ENCODE results near the gene ZNF273. TPM values are rescaled to one million over a fixed set of nuclear protein-coding genes. Genes with fewer than 3 reads are reported as not detected.
"Not testable (repeated sequence)": the region's sequence is repeated elsewhere in the genome, so short reads cannot be mapped to it uniquely, and the experiment has no call there.

Gene ZNF273
- total RNA-seq, 1 donor: 5.1 TPM

GRCh38 chr7:64892116-64892515, 11.0 kb upstream of the ZNF273 start:
- Histone ChIP-seq H3K36me3 (ENCODE audit: insufficient read depth, low read length) (no peaks in the 10 kb centered on the region), H3K79me2 (ENCODE audit: insufficient read depth, low read length) (no peaks in the 10 kb centered on the region), H4K20me1 (ENCODE audit: insufficient read depth, low read length) (no peaks in the 10 kb centered on the region), H3K4me2 (ENCODE audit: insufficient read depth, low read length) (no peak overlapping the region), H3K27ac (ENCODE audit: low read depth, low read length) (no peak overlapping the region), H2AFZ (ENCODE audit: low read length) (no peak overlapping the region), H3K27me3 (ENCODE audit: insufficient read depth, low read length) (no peaks in the 10 kb centered on the region), H3K4me3 (ENCODE audit: insufficient read depth, low read length) (no peak overlapping the region), H3K4me1 (ENCODE audit: insufficient read depth, low read length) (peaks cover 10% of the 10 kb centered on the region), H3K9me3 (ENCODE audit: low read depth, low read length) (no peaks in the 10 kb centered on the region)
- no peak for DNase-seq (ENCODE audit: insufficient read length, low spot score, missing footprints)
- TF ChIP-seq, protein P1, sequence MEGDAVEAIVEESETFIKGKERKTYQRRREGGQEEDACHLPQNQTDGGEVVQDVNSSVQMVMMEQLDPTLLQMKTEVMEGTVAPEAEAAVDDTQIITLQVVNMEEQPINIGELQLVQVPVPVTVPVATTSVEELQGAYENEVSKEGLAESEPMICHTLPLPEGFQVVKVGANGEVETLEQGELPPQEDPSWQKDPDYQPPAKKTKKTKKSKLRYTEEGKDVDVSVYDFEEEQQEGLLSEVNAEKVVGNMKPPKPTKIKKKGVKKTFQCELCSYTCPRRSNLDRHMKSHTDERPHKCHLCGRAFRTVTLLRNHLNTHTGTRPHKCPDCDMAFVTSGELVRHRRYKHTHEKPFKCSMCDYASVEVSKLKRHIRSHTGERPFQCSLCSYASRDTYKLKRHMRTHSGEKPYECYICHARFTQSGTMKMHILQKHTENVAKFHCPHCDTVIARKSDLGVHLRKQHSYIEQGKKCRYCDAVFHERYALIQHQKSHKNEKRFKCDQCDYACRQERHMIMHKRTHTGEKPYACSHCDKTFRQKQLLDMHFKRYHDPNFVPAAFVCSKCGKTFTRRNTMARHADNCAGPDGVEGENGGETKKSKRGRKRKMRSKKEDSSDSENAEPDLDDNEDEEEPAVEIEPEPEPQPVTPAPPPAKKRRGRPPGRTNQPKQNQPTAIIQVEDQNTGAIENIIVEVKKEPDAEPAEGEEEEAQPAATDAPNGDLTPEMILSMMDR (IDR thresholded peaks at IDR 0.05; ENCODE audit: extremely low read depth, low read depth, low read length): no peak

GRCh38 chr7:64892666-64893309, 10.3 kb upstream of the ZNF273 start:
- TF ChIP-seq, protein P1 (IDR thresholded peaks at IDR 0.05; ENCODE audit: extremely low read depth, low read depth, low read length): no peak

DNA sequence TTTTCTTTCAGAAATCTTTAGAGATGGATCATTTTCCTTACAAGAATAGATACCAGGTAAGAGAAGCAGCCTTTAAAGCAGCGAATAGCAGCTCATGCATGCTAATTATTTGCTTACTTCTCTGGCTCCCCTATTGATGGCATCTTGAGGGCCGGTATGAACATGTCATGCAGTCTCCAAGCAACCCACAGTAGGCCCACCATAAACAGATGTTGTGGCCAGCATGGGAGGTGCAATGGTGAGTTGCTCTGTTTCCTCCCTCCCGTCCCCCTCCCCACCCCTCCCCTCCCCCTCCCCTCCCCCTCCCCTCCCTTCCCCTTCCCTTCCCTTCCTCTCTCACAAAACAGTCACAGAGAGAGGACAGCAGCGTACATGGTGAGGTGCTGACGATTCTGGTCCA, 9.7 kb upstream of the ZNF273 start:
- no peaks in the 10 kb centered on the region for H3K27me3 ChIP-seq (ENCODE audit: insufficient read depth, low read length)
- no peak overlapping the region for H2AFZ ChIP-seq (ENCODE audit: low read length)
- H3K27ac ChIP-seq (ENCODE audit: low read depth, low read length): no peak overlapping the region
- no peak overlapping the region for H3K4me2 ChIP-seq (ENCODE audit: insufficient read depth, low read length)
- H4K20me1 ChIP-seq (ENCODE audit: insufficient read depth, low read length): no peaks in the 10 kb centered on the region
- H3K4me3 ChIP-seq (ENCODE audit: insufficient read depth, low read length): no peak overlapping the region
- no peaks in the 10 kb centered on the region for H3K36me3 ChIP-seq (ENCODE audit: insufficient read depth, low read length)
- H3K79me2 ChIP-seq (ENCODE audit: insufficient read depth, low read length): no peaks in the 10 kb centered on the region
- H3K9me3 ChIP-seq (ENCODE audit: low read depth, low read length): no peaks in the 10 kb centered on the region
- H3K4me1 ChIP-seq (ENCODE audit: insufficient read depth, low read length): peaks cover 10% of the 10 kb centered on the region
- TF ChIP-seq, protein P1 (IDR thresholded peaks at IDR 0.05; ENCODE audit: extremely low read depth, low read depth, low read length): no peak
- no peak for DNase-seq (ENCODE audit: insufficient read length, low spot score, missing footprints)

More at GRCh38 chr7:64892666-64893309, 10.3 kb upstream of the ZNF273 start:
- H3K4me2 ChIP-seq (ENCODE audit: insufficient read depth, low read length): no peak overlapping the region
- H3K4me1 ChIP-seq (ENCODE audit: insufficient read depth, low read length): peaks cover 10% of the 10 kb centered on the region
- H3K9me3 ChIP-seq (ENCODE audit: low read depth, low read length): no peaks in the 10 kb centered on the region
- H3K79me2 ChIP-seq (ENCODE audit: insufficient read depth, low read length): no peaks in the 10 kb centered on the region
- H3K27me3 ChIP-seq (ENCODE audit: insufficient read depth, low read length): no peaks in the 10 kb centered on the region
- no peaks in the 10 kb centered on the region for H3K36me3 ChIP-seq (ENCODE audit: insufficient read depth, low read length)
- H3K4me3 ChIP-seq (ENCODE audit: insufficient read depth, low read length): no peak overlapping the region
- H3K27ac ChIP-seq (ENCODE audit: low read depth, low read length): no peak overlapping the region
- no peak for DNase-seq (ENCODE audit: insufficient read length, low spot score, missing footprints)
- no peak overlapping the region for H2AFZ ChIP-seq (ENCODE audit: low read length)
- no peaks in the 10 kb centered on the region for H4K20me1 ChIP-seq (ENCODE audit: insufficient read depth, low read length)

GRCh38 chr7:64902461-64902805, 640 bp upstream of the ZNF273 start:
- H3K4me1 ChIP-seq (ENCODE audit: insufficient read depth, low read length): peaks cover 13% of the 10 kb centered on the region
- not testable (repeated sequence) for H3K36me3 ChIP-seq (ENCODE audit: insufficient read depth, low read length); H3K27me3 ChIP-seq (ENCODE audit: insufficient read depth, low read length); H3K27ac ChIP-seq (ENCODE audit: low read depth, low read length); DNase-seq (ENCODE audit: insufficient read length, low spot score, missing footprints); H3K9me3 ChIP-seq (ENCODE audit: low read depth, low read length); H4K20me1 ChIP-seq (ENCODE audit: insufficient read depth, low read length)
- peaks cover 25% of the 10 kb centered on the region for H3K79me2 ChIP-seq (ENCODE audit: insufficient read depth, low read length)
- peak overlapping the region; percentile 100 for H2AFZ ChIP-seq (ENCODE audit: low read length)
- H3K4me2 ChIP-seq (ENCODE audit: insufficient read depth, low read length): peak overlapping the region; percentile 89
- H3K4me3 ChIP-seq (ENCODE audit: insufficient read depth, low read length): peak overlapping the region; percentile 98
